Subcutaneous abdominal adipose tissue (tissue), 5 donors: Measurements from ENCODE around the gene DNER.

Experiments used
- H3K27ac ChIP-seq: one replicate; pipeline ENCODE4 v1.7.0; 2013; ENCODE audit warnings: low read depth, mild to moderate bottlenecking, inconsistent platforms, low read length, moderate library complexity
- H3K27me3 ChIP-seq, 5 donors: one replicate each; pipeline ENCODE4 v1.7.0; 2013; ENCODE audit warnings: low read length in 5 of 5, inconsistent platforms in 1 of 5; ENCODE audit not compliant: control insufficient read depth in 5 of 5, insufficient read depth in 4 of 5
- H3K36me3 ChIP-seq, 5 donors: one replicate each; pipeline ENCODE4 v1.7.0; 2013; ENCODE audit warnings: low read length in 5 of 5; ENCODE audit not compliant: control insufficient read depth in 5 of 5, insufficient read depth in 5 of 5
- H3K4me1 ChIP-seq, 5 donors: one replicate each; pipeline ENCODE4 v1.7.0; 2013; ENCODE audit warnings: low read length in 5 of 5, mild to moderate bottlenecking in 3 of 5, moderate library complexity in 1 of 5; ENCODE audit not compliant: control insufficient read depth in 5 of 5, insufficient read depth in 5 of 5
- H3K4me3 ChIP-seq, 5 donors: one replicate each; pipeline ENCODE4 v1.7.0; 2013; ENCODE audit warnings: low read length in 5 of 5, low read depth in 1 of 5
- H3K9ac ChIP-seq, 5 donors: one replicate each; pipeline ENCODE4 v1.7.0; 2013; ENCODE audit warnings: low read length in 5 of 5, mild to moderate bottlenecking in 4 of 5, moderate library complexity in 3 of 5
- H3K9me3 ChIP-seq, 5 donors: one replicate each; pipeline ENCODE4 v1.7.0; 2013; ENCODE audit warnings: low read length in 5 of 5; ENCODE audit not compliant: control insufficient read depth in 5 of 5
- donor health status: healthy.
- donor health status: healthy.
- donor health status: healthy.
- donor health status: healthy.
- donor health status: healthy.

The DNER gene

GRCh38 chr2:229488232-229488631, 226.1 kb downstream of the DNER start:
- Histone ChIP-seq H3K27me3 (no peaks in the 10 kb centered on the region), H3K27ac (no peak overlapping the region), H3K9me3 (peaks cover 0 to 15% (median 5%) of the 10 kb centered on the region in 5 donors), H3K9ac (no peak overlapping the region), H3K4me1 (no peaks in the 10 kb centered on the region), H3K4me3 (no peak overlapping the region), H3K36me3 (no peaks in the 10 kb centered on the region)

GRCh38 chr2:229486673-229487072, 227.7 kb downstream of the DNER start:
- Histone ChIP-seq H3K27ac (no peak overlapping the region), H3K36me3 (no peaks in the 10 kb centered on the region), H3K27me3 (no peaks in the 10 kb centered on the region), H3K4me3 (no peak overlapping the region), H3K4me1 (no peaks in the 10 kb centered on the region), H3K9ac (no peak overlapping the region), H3K9me3 (peaks cover 0 to 15% (median 5%) of the 10 kb centered on the region in 5 donors)

- Histone ChIP-seq H3K4me1 (no peaks in the 10 kb centered on the region), H3K36me3 (no peaks in the 10 kb centered on the region), H3K9me3 (peaks cover 0 to 12% (median 3%) of the 10 kb centered on the region in 5 donors), H3K27me3 (no peaks in the 10 kb centered on the region), H3K4me3 (no peak overlapping the region), H3K27ac (no peak overlapping the region), H3K9ac (no peak overlapping the region)
These were observed 228.5 kb downstream of the DNER start for GRCh38 chr2:229485857-229486256.

- H3K27me3 ChIP-seq = no peaks in the 10 kb centered on the region
- H3K27ac ChIP-seq = no peak overlapping the region
- H3K36me3 ChIP-seq = no peaks in the 10 kb centered on the region
- no peak overlapping the region for H3K9ac ChIP-seq
- H3K4me3 ChIP-seq = no peak overlapping the region
- no peaks in the 10 kb centered on the region for H3K9me3 ChIP-seq
- H3K4me1 ChIP-seq = no peaks in the 10 kb centered on the region
These were observed 237.0 kb downstream of the DNER start for GRCh38 chr2:229477269-229477755.

- H3K4me1 ChIP-seq = no peaks in the 10 kb centered on the region
- H3K9ac ChIP-seq = no peak overlapping the region
- H3K27me3 ChIP-seq = no peaks in the 10 kb centered on the region
- no peaks in the 10 kb centered on the region for H3K36me3 ChIP-seq
- H3K9me3 ChIP-seq = no peaks in the 10 kb centered on the region
- no peak overlapping the region for H3K4me3 ChIP-seq
- no peak overlapping the region for H3K27ac ChIP-seq
These were observed 238.6 kb downstream of the DNER start for GRCh38 chr2:229475778-229476177.

GRCh38 chr2:229474125-229474524, 240.2 kb downstream of the DNER start:
- no peaks in the 10 kb centered on the region for H3K27me3 ChIP-seq
- no peak overlapping the region for H3K9ac ChIP-seq
- no peak overlapping the region for H3K27ac ChIP-seq
- no peaks in the 10 kb centered on the region for H3K4me1 ChIP-seq
- H3K36me3 ChIP-seq = no peaks in the 10 kb centered on the region
- H3K4me3 ChIP-seq = no peak overlapping the region
- no peaks in the 10 kb centered on the region for H3K9me3 ChIP-seq

GRCh38 chr2:229470781-229471180, 243.6 kb downstream of the DNER start:
- no peaks in the 10 kb centered on the region for H3K4me1 ChIP-seq
- H3K27me3 ChIP-seq = no peaks in the 10 kb centered on the region
- no peak overlapping the region for H3K4me3 ChIP-seq
- no peak overlapping the region for H3K9ac ChIP-seq
- no peak overlapping the region for H3K27ac ChIP-seq
- H3K9me3 ChIP-seq = no peaks in the 10 kb centered on the region
- H3K36me3 ChIP-seq = no peaks in the 10 kb centered on the region

GRCh38 chr2:229467783-229468182, 246.6 kb downstream of the DNER start:
- Histone ChIP-seq H3K36me3 (no peaks in the 10 kb centered on the region), H3K4me1 (peaks cover 0 to 4% (median 0%) of the 10 kb centered on the region in 5 donors), H3K27ac (no peak overlapping the region), H3K9me3 (peaks cover 0 to 4% (median 0%) of the 10 kb centered on the region in 5 donors), H3K4me3 (no peak overlapping the region), H3K27me3 (no peaks in the 10 kb centered on the region), H3K9ac (no peak overlapping the region)

- Histone ChIP-seq H3K9ac (no peak overlapping the region), H3K27ac (no peak overlapping the region), H3K4me3 (no peak overlapping the region), H3K9me3 (peaks cover 0 to 4% (median 0%) of the 10 kb centered on the region in 5 donors), H3K36me3 (no peaks in the 10 kb centered on the region), H3K27me3 (no peaks in the 10 kb centered on the region), H3K4me1 (peaks cover 0 to 4% (median 0%) of the 10 kb centered on the region in 5 donors)
These were observed 250.5 kb downstream of the DNER start for GRCh38 chr2:229463841-229464346.

- Histone ChIP-seq H3K9ac (no peak overlapping the region), H3K4me1 (peaks cover 0 to 4% (median 0%) of the 10 kb centered on the region in 5 donors), H3K36me3 (no peaks in the 10 kb centered on the region), H3K4me3 (no peak overlapping the region), H3K9me3 (peaks cover 0 to 4% (median 0%) of the 10 kb centered on the region in 5 donors), H3K27ac (no peak overlapping the region), H3K27me3 (no peaks in the 10 kb centered on the region)
These were observed 252.2 kb downstream of the DNER start for GRCh38 chr2:229462112-229462511.
